Nephron (organoid): ENCODE results near the gene DSCAML1.

Experiments used
- H3K27ac Mint-ChIP-seq, 3 experiments: 2 replicates each; pipeline ENCODE4 v1.8.0; 2020; ENCODE audit warnings: mixed read lengths in 3 of 3, mild to moderate bottlenecking in 2 of 3, moderate library complexity in 1 of 3
- H3K27me3 Mint-ChIP-seq: 2 replicates; pipeline ENCODE4 v1.8.0; 2021; ENCODE audit warnings: low read depth, mild to moderate bottlenecking, moderate library complexity, mixed read lengths
- H3K36me3 Mint-ChIP-seq: 2 replicates; pipeline ENCODE4 v1.8.0; 2020; ENCODE audit warnings: low read depth, mixed read lengths
- H3K4me1 Mint-ChIP-seq: 2 replicates; pipeline ENCODE4 v1.8.0; 2020; ENCODE audit warnings: mixed read lengths
- H3K4me3 Mint-ChIP-seq, 3 experiments: 2 replicates each; pipeline ENCODE4 v1.8.0; 2020; ENCODE audit warnings: mild to moderate bottlenecking in 3 of 3, mixed read lengths in 3 of 3, moderate library complexity in 2 of 3
- H3K9me3 Mint-ChIP-seq: 2 replicates; pipeline ENCODE4 v1.8.0; 2020; ENCODE audit warnings: mixed read lengths
- TF ChIP-seq, protein P1 (sequence below), 3 experiments: fragments of 200-600 bp; sonication (generic); IDR thresholded peaks; one replicate each; pipeline ENCODE4 v1.5.0; 2021; ENCODE audit warnings: antibody characterized with exemption in 3 of 3; ENCODE audit not compliant: unreplicated experiment in 3 of 3

The DSCAML1 gene

GRCh38 chr11:117426941-117427340 is 370.1 kb downstream of the DSCAML1 start:
- Mint-ChIP-seq H3K9me3 (no peaks in the 10 kb centered on the region), H3K36me3 (no peaks in the 10 kb centered on the region), H3K4me3 (peak overlapping the region in 1 of 3 experiments; percentile 3), H3K27me3 (peaks cover 31% of the 10 kb centered on the region), H3K27ac (no peak overlapping the region), H3K4me1 (peaks cover 9% of the 10 kb centered on the region)
- TF ChIP-seq, protein P1, sequence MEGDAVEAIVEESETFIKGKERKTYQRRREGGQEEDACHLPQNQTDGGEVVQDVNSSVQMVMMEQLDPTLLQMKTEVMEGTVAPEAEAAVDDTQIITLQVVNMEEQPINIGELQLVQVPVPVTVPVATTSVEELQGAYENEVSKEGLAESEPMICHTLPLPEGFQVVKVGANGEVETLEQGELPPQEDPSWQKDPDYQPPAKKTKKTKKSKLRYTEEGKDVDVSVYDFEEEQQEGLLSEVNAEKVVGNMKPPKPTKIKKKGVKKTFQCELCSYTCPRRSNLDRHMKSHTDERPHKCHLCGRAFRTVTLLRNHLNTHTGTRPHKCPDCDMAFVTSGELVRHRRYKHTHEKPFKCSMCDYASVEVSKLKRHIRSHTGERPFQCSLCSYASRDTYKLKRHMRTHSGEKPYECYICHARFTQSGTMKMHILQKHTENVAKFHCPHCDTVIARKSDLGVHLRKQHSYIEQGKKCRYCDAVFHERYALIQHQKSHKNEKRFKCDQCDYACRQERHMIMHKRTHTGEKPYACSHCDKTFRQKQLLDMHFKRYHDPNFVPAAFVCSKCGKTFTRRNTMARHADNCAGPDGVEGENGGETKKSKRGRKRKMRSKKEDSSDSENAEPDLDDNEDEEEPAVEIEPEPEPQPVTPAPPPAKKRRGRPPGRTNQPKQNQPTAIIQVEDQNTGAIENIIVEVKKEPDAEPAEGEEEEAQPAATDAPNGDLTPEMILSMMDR (IDR thresholded peaks at IDR 0.05; ENCODE audit: unreplicated experiment in 3 of 3), result no peak

- TF ChIP-seq, protein P1 (IDR thresholded peaks at IDR 0.05; ENCODE audit: unreplicated experiment in 3 of 3), result peak; percentile 93 to 95 (median 95)
- H3K4me3 Mint-ChIP-seq, result peak overlapping the region in 1 of 3 experiments; percentile 14
- no peaks in the 10 kb centered on the region for H3K9me3 Mint-ChIP-seq
- peaks cover 9% of the 10 kb centered on the region for H3K4me1 Mint-ChIP-seq
- no peaks in the 10 kb centered on the region for H3K36me3 Mint-ChIP-seq
- no peak overlapping the region for H3K27ac Mint-ChIP-seq
- H3K27me3 Mint-ChIP-seq, result peaks cover 33% of the 10 kb centered on the region
Measured at GRCh38 chr11:117426297-117426685, 370.7 kb downstream of the DSCAML1 start.

DNA sequence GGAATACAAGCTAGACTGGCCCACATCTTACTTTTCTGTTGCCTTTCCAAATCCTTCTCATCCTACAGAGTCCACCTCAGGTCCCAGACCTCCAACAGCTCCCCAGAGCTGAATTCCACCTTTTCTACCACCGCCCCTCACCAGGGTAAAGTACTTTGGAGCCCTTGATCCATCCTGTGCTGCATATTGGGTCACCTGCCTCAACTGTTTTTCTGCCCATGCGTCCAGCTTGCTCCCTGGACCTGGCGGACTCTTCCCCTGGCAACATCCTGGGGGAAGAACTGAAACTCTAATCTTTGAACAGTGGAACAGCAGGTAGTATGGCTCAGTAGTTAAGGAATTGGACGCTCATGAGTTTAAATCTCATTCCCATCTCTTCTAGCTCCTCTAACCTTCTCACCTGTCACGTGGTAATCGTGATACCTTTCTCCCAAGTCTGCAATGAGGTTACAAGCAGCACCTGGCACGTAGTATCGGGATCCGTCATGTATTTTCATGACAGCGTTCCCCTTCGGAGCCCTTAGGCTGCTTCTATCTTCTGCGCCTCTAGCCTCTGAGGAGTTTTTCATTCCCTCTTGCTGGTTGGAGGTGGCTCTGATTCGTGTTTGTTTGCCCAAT is 371.2 kb downstream of the DSCAML1 start:
- TF ChIP-seq, protein P1 (IDR thresholded peaks at IDR 0.05; ENCODE audit: unreplicated experiment in 3 of 3), result no peak

DNA sequence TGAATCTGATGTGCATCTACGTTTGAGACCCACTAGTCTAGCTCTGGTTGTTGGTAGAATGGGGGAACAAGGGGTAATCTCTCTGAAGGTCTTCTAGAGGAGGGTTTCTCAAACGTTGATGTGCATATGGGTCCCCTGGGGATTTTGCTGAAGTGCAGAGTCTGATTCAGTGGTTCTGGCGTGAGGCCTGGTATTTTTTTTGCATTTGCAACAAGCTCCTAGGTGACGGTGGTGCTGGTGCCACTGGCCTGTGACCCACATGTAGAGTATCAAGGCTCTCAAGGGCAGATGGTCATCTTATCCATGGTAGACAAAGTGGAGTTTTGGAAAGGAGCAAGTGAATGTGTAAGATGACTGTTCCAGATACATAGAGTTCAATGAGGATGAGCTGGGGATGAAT is 372.2 kb downstream of the DSCAML1 start:
- TF ChIP-seq, protein P1 (IDR thresholded peaks at IDR 0.05; ENCODE audit: unreplicated experiment in 3 of 3), result no peak
- no peaks in the 10 kb centered on the region for H3K36me3 Mint-ChIP-seq
- H3K27ac Mint-ChIP-seq, result no peak overlapping the region
- H3K27me3 Mint-ChIP-seq, result peaks cover 26% of the 10 kb centered on the region
- H3K4me3 Mint-ChIP-seq, result no peak overlapping the region
- no peaks in the 10 kb centered on the region for H3K9me3 Mint-ChIP-seq
- H3K4me1 Mint-ChIP-seq, result peaks cover 9% of the 10 kb centered on the region

More for the DNA sequence above, 371.2 kb downstream of the DSCAML1 start:
- Mint-ChIP-seq H3K27ac (no peak overlapping the region), H3K27me3 (peaks cover 28% of the 10 kb centered on the region), H3K4me1 (peaks cover 9% of the 10 kb centered on the region), H3K9me3 (no peaks in the 10 kb centered on the region), H3K36me3 (no peaks in the 10 kb centered on the region), H3K4me3 (no peak overlapping the region)

- peaks cover 20% of the 10 kb centered on the region for H3K27me3 Mint-ChIP-seq
- no peaks in the 10 kb centered on the region for H3K9me3 Mint-ChIP-seq
- H3K4me3 Mint-ChIP-seq, result no peak overlapping the region
- no peaks in the 10 kb centered on the region for H3K36me3 Mint-ChIP-seq
- TF ChIP-seq, protein P1 (IDR thresholded peaks at IDR 0.05; ENCODE audit: unreplicated experiment in 3 of 3), result no peak
- H3K27ac Mint-ChIP-seq, result no peak overlapping the region
- peaks cover 9% of the 10 kb centered on the region for H3K4me1 Mint-ChIP-seq
Measured at GRCh38 chr11:117423046-117423575, 373.9 kb downstream of the DSCAML1 start.

- H3K27me3 Mint-ChIP-seq, result peaks cover 24% of the 10 kb centered on the region
- TF ChIP-seq, protein P1 (IDR thresholded peaks at IDR 0.05; ENCODE audit: unreplicated experiment in 3 of 3), result no peak
- H3K9me3 Mint-ChIP-seq, result no peaks in the 10 kb centered on the region
- H3K27ac Mint-ChIP-seq, result no peak overlapping the region
- H3K36me3 Mint-ChIP-seq, result no peaks in the 10 kb centered on the region
- no peaks in the 10 kb centered on the region for H3K4me1 Mint-ChIP-seq
- H3K4me3 Mint-ChIP-seq, result no peak overlapping the region
Measured at GRCh38 chr11:117421476-117421875, 375.5 kb downstream of the DSCAML1 start.
